Measurements from ENCODE around the gene SDK1.

Gene SDK1

GRCh38 chr7:4186513-4186780 is 885.4 kb downstream of the SDK1 start:
- DNase-seq (ENCODE audit: low read depth in 2 of 3, low spot score in 2 of 3): no peak

- DNase-seq (ENCODE audit: low read depth in 2 of 3, low spot score in 2 of 3): no peak
Measured at GRCh38 chr7:4188651-4189050, 887.6 kb downstream of the SDK1 start.

- DNase-seq (ENCODE audit: low read depth in 2 of 3, low spot score in 2 of 3): no peak
Measured at GRCh38 chr7:4189131-4189570, 888.1 kb downstream of the SDK1 start.

DNA sequence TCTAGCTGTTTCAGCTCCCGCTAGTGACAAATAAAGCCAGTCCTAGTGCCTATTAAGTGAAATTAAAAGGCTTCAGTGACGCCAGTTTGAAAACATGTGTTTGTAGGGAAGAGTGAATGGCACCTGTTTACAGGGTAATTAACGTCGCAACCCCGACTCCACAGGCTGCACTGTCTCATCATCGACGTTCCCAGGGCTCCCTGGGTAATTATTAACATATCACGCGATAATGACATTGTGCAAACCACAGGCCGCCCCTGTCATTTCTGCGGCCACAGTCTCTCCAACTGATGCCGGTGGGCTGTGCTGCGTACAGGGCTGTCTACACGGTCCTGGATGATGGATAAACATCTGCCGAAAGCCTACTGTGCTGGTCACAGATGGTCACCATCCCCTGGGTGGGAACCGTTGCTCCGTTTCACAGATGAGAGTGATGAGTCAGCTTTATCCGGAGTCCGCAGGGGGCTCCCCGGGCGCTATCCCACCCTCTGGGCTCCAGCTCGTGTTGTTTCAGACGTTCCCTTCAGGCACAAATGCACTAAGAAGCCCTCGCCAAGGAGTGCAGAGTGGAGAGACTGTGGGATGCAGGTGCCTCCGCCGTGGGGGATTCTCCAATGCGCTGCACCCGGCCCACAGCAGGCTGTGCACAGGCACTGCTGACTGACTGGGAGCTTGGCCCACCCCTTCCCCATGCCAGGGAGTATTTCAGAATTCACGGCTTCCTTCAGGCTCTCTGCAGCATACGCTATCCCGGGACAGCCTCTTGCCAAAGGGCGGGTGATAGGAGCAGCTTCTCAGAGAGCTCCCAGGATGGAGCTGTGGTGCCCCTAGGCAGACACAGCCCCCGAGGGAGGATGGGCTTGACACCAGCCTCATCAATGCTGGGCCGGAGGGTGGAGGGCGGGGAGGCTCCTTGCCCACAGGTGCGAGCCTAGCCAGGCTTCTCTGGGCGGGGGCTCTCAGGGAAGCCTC is 889.2 kb downstream of the SDK1 start:
- DNase-seq (ENCODE audit: low read depth in 2 of 3, low spot score in 2 of 3): no peak

DNA sequence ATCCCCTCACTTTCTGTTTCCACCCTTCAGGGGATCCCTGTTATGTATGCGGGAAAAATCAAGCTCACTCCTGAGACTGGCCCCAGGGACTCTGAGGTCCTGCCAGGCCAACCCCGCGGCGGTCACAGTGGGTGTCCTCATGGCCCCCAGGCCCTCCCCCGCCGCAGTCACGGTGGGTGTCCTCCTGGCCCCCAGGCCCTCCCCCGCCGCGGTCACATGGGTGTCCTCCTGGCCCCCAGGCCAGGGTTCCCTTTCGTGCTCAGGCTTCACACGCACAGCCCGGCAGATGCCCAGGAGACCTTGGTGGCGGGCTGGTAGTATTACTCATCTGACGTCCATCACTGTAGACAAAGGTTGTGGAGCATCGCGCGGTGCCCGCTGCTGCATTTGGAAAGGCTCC is 890.0 kb downstream of the SDK1 start:
- DNase-seq (ENCODE audit: low read depth in 2 of 3, low spot score in 2 of 3): no peak

- DNase-seq (ENCODE audit: low read depth in 2 of 3, low spot score in 2 of 3): no peak
Measured at GRCh38 chr7:4191525-4191924, 890.5 kb downstream of the SDK1 start.

DNA sequence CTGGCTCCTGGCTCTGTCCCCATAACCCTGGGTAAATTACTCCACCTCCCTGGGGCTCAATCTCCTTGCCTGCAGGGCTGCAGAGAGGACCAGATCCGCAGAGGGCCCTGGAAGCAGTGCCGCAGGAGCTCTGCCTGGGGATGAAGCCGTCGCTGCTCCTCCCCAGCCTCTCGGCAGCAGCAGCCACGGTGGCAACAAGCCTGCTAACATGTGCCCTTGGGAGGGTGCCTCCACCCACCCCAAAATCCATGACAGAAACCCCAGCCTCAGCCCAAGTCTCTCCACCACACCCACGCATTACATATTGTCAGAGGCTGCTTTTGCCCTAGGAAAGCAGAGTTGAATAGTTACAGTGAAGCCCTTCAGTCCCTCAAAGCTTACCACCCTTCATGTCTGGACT is 894.6 kb downstream of the SDK1 start:
- no peak for DNase-seq (ENCODE audit: low read depth in 2 of 3, low spot score in 2 of 3)

- DNase-seq (ENCODE audit: low read depth in 2 of 3, low spot score in 2 of 3): no peak
Measured at GRCh38 chr7:4196121-4196819, 895.2 kb downstream of the SDK1 start.

- DNase-seq (ENCODE audit: low read depth in 2 of 3, low spot score in 2 of 3): no peak
Measured at GRCh38 chr7:4198301-4198700, 897.2 kb downstream of the SDK1 start.

DNA sequence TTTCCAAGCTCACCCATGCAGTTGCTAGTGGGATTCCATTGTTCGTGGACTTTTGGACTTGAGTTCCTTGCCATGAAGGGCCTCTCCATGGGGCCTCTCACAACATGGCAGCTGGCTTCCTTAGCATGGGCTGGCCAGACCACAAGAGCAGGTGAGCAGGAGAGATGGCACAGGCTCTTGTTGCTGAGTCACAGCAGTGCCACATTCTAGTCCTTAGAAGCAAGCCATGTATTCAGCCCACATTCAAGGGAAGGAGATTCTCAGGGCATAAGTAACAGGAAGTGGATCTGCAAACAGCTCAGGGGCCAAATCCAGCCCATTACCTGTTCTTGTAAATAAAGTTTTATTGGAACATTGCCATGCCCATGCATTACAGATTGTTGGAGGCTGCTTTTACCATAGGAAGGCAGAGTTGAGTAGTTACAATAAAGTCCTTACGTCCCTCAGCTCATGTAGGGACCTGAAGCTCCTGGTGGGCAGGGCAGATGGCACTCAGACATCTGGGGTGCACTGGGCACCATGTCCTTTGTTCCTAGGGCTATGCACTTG is 899.6 kb downstream of the SDK1 start:
- no peak for DNase-seq (ENCODE audit: low read depth in 2 of 3, low spot score in 2 of 3)

- no peak for DNase-seq (ENCODE audit: low read depth in 2 of 3, low spot score in 2 of 3)
Measured at GRCh38 chr7:4201566-4201965, 900.5 kb downstream of the SDK1 start.

GRCh38 chr7:4202154-4202736 is 901.2 kb downstream of the SDK1 start:
- DNase-seq (ENCODE audit: low read depth in 2 of 3, low spot score in 2 of 3): no peak

- DNase-seq (ENCODE audit: low read depth in 2 of 3, low spot score in 2 of 3): no peak
Measured at GRCh38 chr7:4202954-4203353, 901.9 kb downstream of the SDK1 start.

DNA sequence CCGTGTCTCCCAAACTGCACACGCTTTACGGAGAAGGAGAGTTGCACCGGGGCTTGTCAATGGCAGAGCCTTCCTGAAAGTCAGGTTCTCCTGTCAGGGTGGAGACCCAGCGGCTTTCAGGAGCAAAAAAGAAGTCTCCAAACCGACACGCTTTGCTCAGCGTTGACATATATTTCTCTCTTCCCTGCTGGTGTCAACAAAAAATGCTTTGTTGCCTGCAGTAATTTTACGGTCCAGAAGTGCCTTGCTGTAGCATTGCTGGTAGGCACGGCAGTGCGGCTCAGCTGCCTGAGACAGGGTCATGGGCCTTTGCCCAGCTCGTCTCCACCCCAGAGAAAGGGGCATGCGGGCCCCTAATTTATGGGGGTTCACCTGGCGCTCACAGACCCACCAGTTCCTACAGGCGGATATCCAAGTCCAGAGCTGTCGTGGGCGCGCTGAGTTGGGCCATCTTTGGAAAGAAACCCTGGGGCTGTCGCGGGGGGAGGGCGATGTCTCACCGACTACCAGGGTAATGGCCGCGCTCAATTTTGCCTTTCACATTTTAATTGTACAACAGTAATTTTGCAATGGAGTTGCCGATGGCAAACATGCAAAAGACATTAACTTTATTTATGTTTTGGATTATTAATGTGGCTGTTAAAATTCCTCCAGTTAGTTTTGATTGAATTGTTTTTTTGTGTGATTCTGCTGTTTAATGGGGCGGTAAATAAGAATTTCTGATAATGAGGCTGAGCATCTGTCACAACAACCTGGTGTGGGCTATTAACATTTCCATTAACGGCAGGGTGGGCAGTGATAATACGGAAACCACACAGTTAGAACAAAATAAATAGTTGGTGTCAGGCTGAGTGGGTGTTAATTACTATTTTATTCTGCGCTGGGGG is 902.8 kb downstream of the SDK1 start:
- DNase-seq (ENCODE audit: low read depth in 2 of 3, low spot score in 2 of 3): no peak

DNA sequence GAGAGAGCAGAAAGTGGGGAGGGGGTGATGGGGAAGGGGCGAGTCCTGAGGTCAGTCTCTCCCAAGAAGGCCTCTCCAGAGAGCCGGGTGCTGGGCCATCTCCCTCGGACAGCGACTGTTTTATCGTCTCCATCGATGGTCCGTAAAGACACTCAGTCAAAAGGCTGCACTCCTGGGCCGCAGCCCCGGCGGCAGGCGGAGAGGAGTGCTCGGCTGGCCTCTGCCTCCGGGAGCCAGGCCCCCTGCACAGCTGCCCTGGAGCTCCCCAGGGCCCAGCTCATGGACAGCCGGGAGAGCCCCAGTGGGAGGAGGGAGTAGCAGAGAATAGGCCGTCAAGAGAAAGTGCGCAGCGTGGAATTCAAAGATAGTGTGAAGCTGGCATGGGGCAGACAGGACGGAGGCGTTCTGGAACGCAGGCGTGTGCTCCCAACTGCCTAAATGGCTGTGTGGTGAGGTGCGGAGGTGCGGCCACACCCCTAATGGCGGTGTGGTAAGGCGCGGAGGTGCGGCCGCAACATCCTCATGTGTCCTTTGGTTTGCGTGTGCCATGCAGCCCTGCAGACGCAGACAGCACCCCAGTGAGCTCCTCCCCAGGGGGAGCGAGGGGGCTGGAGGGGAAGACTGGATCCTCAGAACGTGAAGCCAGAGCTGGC is 903.6 kb downstream of the SDK1 start:
- no peak for DNase-seq (ENCODE audit: low read depth in 2 of 3, low spot score in 2 of 3)

GRCh38 chr7:4205828-4206227 is 904.8 kb downstream of the SDK1 start:
- no peak for DNase-seq (ENCODE audit: low read depth in 2 of 3, low spot score in 2 of 3)

DNA sequence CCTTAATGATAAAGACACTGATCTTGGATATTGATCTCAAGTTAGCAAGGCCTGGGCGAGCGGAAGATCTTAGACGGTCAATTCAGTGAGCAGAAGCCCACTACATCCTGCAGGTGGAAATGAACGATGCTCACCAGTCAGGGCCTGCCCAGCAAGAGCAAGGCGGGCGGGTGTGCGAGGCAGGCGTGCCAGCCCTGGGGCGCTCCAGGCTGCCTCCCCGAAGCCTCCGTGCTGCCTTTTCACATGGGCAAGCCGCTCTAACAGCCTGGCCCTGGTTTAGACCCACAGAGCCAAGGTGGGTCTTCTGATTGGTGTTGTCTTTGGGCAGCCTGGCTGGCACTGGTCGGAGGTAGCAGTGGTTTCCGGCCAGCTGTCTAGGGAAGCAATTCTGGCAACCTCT is 906.0 kb downstream of the SDK1 start:
- no peak for DNase-seq (ENCODE audit: low read depth in 2 of 3, low spot score in 2 of 3)

DNA sequence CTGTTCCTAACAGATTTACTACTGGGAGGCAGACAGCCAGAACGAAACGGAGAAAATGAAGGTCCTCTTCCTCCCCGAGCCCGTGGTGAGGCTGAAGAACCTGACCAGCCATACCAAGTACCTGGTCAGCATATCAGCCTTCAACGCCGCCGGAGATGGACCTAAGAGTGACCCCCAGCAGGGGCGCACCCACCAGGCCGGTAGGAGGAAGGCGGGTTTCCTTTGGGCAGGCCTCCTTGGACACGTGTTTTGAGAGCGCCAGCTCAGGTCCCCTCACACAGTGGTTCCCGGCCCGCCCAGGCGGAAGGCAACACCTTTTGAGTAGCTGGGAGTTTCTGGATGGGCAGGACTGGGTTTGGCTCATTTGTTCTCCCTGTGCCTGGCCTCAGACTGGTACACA is 907.0 kb downstream of the SDK1 start:
- DNase-seq (ENCODE audit: low read depth in 2 of 3, low spot score in 2 of 3): no peak

GRCh38 chr7:4208586-4208985 is 907.5 kb downstream of the SDK1 start:
- DNase-seq (ENCODE audit: low read depth in 2 of 3, low spot score in 2 of 3): no peak

- DNase-seq (ENCODE audit: low read depth in 2 of 3, low spot score in 2 of 3): no peak
Measured at GRCh38 chr7:4209126-4209525, 908.1 kb downstream of the SDK1 start.
